Measurements from ENCODE around the gene ASTN2.

GRCh38 chr9:116941266-116941665 is 473.6 kb downstream of the ASTN2 start:
- TF ChIP-seq CTCF (IDR thresholded peaks at IDR 0.05 in 8 of 11, conservative IDR thresholded peaks at IDR 0.05 in 3 of 11) (no peak), POLR2A (IDR thresholded peaks at IDR 0.05) (no peak), POLR2AphosphoS5 (IDR thresholded peaks at IDR 0.05) (no peak)

All from spleen (tissue), 7 donors.